Upper lobe of left lung (tissue), 4 donors: ENCODE measurements around the gene TRIM72.

Source experiments
- POLR2AphosphoS5 ChIP-seq, 2 donors: sonication (generic); formaldehyde crosslinking; IDR thresholded peaks; one replicate each; pipeline ENCODE4 v1.5.1; 2017; ENCODE audit warnings: antibody characterized with exemption in 2 of 2
- TF ChIP-seq, protein P1 (sequence below), 6 experiments: fragments of 450-650 bp in 4 of 6; fragments of 200-600 bp in 2 of 6; sonication (generic) in 2 of 6; IDR thresholded peaks; one replicate each; pipeline ENCODE4 v1.5.1; 2016 to 2019; ENCODE audit warnings: antibody characterized with exemption in 6 of 6

GRCh38 chr16:31202414-31203375 is 11.2 kb upstream of the TRIM72 start, which contains the start of gene PYCARD:
- TF ChIP-seq, protein P1, sequence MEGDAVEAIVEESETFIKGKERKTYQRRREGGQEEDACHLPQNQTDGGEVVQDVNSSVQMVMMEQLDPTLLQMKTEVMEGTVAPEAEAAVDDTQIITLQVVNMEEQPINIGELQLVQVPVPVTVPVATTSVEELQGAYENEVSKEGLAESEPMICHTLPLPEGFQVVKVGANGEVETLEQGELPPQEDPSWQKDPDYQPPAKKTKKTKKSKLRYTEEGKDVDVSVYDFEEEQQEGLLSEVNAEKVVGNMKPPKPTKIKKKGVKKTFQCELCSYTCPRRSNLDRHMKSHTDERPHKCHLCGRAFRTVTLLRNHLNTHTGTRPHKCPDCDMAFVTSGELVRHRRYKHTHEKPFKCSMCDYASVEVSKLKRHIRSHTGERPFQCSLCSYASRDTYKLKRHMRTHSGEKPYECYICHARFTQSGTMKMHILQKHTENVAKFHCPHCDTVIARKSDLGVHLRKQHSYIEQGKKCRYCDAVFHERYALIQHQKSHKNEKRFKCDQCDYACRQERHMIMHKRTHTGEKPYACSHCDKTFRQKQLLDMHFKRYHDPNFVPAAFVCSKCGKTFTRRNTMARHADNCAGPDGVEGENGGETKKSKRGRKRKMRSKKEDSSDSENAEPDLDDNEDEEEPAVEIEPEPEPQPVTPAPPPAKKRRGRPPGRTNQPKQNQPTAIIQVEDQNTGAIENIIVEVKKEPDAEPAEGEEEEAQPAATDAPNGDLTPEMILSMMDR (IDR thresholded peaks at IDR 0.05): no peak
- peak in 1 of 2 donors; percentile 24 for TF ChIP-seq POLR2AphosphoS5 (IDR thresholded peaks at IDR 0.05)
